Lower leg skin (tissue), 3 donors: ENCODE results near the gene MSH6.

Experiments used
- POLR2A ChIP-seq, 2 donors: fragments of 450-650 bp; IDR thresholded peaks; one replicate each; pipeline ENCODE4 v1.6.1; 2016 to 2017; ENCODE audit warnings: antibody characterized with exemption in 2 of 2, mild to moderate bottlenecking in 1 of 2, moderate library complexity in 1 of 2
- TF ChIP-seq, protein P1 (sequence below), 3 donors: fragments of 450-650 bp; IDR thresholded peaks; one replicate each; pipeline ENCODE4 v1.5.1; 2016; ENCODE audit warnings: antibody characterized with exemption in 3 of 3, mild to moderate bottlenecking in 3 of 3, moderate library complexity in 2 of 3

DNA sequence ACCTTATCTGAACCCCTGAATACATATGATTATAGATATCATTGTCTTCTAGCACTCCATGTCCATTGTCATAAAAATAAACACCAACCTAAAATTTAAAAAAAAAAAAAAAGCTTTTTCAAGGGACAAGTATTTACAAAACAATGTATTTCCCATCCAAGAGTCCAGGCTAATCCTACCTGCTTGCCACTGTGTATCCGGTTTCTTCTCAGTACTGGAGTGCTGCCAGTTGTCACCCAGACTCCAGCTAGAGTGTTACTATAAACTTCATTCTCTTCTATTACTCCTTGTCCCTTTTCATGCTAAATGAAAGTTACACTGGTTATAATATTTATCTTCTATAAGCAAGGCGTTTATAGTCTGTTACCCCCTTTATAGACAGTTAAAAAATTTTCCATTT, 35.8 kb downstream of the MSH6 start:
- TF ChIP-seq, protein P1, sequence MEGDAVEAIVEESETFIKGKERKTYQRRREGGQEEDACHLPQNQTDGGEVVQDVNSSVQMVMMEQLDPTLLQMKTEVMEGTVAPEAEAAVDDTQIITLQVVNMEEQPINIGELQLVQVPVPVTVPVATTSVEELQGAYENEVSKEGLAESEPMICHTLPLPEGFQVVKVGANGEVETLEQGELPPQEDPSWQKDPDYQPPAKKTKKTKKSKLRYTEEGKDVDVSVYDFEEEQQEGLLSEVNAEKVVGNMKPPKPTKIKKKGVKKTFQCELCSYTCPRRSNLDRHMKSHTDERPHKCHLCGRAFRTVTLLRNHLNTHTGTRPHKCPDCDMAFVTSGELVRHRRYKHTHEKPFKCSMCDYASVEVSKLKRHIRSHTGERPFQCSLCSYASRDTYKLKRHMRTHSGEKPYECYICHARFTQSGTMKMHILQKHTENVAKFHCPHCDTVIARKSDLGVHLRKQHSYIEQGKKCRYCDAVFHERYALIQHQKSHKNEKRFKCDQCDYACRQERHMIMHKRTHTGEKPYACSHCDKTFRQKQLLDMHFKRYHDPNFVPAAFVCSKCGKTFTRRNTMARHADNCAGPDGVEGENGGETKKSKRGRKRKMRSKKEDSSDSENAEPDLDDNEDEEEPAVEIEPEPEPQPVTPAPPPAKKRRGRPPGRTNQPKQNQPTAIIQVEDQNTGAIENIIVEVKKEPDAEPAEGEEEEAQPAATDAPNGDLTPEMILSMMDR (IDR thresholded peaks at IDR 0.05): no peak
- no peak for TF ChIP-seq POLR2A (IDR thresholded peaks at IDR 0.05)
